NCI-H748 (cell line): ENCODE data around the gene SEZ6L.

Experiments used
- DNase-seq: peaks from one replicate; lab custom pipeline; 2025; ENCODE audit not compliant: unreplicated experiment; lab: John Stamatoyannopoulos, UW

SEZ6L gene

DNA sequence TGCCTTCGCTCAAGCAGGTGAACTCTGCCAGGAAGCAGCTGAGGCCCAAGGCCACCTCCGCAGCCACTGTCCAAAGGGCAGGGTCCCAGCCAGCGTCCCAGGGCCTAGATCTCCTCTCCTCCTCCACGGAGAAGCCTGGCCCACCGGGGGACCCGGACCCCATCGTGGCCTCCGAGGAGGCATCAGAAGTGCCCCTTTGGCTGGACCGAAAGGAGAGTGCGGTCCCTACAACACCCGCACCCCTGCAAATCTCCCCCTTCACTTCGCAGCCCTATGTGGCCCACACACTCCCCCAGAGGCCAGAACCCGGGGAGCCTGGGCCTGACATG is 123.4 kb downstream of the SEZ6L start:
- DNase-seq = no peak

GRCh38 chr22:26295563-26296126 is 126.4 kb downstream of the SEZ6L start:
- DNase-seq = no peak

DNA sequence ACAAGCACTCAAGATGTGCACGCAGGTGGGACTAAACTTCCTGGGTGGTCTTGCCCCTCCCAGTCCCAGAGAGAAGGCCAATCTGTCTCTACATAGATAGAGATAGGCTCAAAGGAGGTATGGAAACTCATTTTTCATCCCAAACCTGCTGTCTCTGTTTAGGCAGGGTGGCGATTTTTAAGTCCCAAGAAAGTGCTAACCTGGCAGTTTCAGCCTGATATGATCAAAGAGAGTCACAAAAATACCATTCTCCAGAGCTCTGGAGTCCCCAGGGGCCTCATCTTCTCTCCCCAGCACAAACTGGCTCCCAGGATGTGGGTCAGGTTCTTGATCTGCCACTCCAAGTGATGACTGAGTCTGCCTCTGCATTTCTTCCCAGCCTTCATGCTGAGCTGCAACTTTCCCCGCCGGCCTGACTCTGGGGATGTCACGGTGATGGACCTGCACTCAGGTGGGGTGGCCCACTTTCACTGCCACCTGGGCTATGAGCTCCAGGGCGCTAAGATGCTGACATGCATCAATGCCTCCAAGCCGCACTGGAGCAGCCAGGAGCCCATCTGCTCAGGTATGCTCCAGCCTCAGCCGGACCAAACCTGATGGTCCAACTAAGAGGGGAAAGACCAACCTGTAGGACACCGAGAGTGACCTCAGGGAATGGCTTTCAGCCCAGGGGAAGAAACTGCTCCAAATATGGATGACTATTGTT is 129.5 kb downstream of the SEZ6L start:
- no peak for DNase-seq

- no peak for DNase-seq
Observed at GRCh38 chr22:26302726-26303125, 133.5 kb downstream of the SEZ6L start.

DNA sequence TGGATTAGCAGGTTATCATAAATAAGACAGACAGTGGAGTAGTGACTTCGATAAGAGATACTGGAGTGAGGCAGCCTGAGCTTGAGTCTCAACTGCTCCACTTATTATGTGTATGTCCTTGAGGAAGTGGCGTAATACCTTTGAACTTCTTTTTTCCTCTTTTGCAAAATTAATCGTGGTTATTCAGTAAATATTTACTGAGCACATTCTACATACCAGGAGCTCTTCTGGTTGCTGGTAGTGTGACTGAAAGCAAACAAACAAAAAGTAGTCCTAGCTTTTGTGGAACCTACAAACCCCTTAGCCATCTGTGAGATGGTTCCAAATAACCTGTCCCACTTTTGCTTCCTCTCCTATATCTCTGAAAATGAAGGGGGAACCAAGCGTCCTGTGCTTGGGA is 134.2 kb downstream of the SEZ6L start:
- DNase-seq = no peak

DNA sequence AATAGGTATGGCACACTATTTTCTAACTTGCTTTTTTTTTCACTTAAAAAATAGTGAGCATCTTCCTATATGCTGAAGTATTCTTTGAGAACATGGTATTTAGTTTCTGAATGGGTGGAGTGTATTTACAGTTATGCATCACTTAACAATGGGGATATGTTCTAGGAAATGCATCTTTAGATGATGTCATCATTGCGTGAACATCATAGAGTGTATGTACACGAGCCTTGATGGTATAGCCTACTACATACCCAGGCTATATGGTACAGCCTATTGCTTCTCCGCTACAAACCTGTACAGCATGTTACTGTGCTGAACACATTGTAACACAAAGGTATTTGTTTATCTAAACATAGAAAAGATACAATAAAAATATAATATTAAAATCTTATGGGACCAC is 135.5 kb downstream of the SEZ6L start:
- DNase-seq = no peak

DNA sequence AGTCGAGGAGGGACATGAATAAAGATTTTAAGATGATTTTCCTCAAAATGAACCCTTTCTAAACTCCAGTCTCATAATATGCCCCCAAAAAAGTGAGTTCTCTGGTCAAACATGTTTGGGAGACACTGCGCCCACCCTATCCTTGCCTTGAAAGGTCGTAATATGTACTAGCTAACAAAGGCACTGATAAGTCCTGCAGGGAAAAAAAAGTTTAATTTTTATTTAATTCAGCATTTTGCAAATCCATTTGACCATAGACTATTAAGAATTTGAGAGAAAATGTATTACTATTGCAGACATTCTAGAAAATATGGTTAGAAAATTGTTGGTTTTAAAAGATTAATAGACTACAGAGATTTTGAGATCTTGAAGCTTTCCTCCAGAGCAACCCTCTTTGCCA is 139.2 kb downstream of the SEZ6L start:
- DNase-seq = no peak

- DNase-seq = no peak
Observed at GRCh38 chr22:26310616-26311015, 141.4 kb downstream of the SEZ6L start.

GRCh38 chr22:26313291-26313690 is 144.0 kb downstream of the SEZ6L start:
- DNase-seq = no peak

DNA sequence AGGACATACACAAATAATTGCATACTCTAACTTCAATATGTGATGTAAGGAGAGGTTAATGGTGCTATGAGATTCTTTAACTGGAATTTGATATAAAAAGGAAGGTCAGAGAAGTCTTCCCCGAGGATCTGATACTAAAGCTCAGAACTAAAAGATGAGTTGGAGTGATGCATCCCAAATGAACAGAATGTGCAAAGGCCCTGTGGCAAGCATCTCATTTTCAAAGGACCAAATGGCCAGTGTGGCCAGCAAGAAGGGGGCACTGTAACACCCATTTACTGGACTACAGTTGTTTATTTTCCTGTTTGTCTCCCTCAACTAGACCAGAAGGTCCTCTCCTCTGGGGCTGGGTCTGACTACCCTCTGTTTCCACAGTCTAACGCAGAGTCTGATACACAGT is 144.9 kb downstream of the SEZ6L start:
- no peak for DNase-seq

GRCh38 chr22:26314656-26315055 is 145.4 kb downstream of the SEZ6L start:
- no peak for DNase-seq

GRCh38 chr22:26316732-26317285 is 147.5 kb downstream of the SEZ6L start:
- DNase-seq = no peak

DNA sequence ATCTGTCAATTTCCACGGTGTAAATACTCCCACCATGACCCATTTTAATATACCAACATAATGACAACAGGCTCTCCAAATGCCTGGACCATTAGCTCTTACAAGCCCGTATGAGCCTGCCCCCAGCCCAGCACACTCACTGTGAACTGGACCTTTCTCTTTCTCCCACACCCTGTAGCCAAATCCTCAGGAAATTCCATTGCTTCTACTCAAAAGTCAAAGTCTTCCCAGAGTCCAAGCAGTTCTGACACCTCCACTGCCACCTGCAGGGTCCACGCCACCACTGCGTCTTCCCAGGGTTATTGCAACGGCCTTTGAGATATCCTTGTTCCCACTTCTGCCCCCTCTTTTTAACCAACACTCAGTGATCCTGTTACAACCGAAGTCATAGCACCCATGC is 149.7 kb downstream of the SEZ6L start:
- no peak for DNase-seq

DNA sequence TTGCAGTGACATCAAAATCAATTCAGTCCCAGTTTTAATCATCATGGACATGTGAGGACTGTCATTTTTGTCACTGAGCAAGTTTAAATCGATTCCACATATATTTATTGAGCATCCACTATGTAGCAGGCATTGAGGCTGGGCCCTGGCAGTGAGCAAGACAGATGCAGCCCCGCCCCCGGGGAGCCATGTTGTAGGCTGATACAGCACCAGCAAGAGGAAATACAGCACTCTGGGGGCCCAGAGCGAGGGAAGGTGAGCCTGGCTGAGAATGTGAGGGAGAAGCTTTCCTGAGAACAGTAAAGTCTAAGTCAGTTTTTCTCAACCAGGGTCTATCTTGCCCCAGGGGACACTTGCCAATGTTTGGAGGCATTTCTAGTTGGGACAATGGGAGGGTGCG is 151.2 kb downstream of the SEZ6L start:
- no peak for DNase-seq

- no peak for DNase-seq
Observed at GRCh38 chr22:26321469-26321913, 152.2 kb downstream of the SEZ6L start.

- DNase-seq = no peak
Observed at GRCh38 chr22:26322179-26322905, 153.1 kb downstream of the SEZ6L start.

GRCh38 chr22:26323013-26323412 is 153.8 kb downstream of the SEZ6L start:
- no peak for DNase-seq

DNA sequence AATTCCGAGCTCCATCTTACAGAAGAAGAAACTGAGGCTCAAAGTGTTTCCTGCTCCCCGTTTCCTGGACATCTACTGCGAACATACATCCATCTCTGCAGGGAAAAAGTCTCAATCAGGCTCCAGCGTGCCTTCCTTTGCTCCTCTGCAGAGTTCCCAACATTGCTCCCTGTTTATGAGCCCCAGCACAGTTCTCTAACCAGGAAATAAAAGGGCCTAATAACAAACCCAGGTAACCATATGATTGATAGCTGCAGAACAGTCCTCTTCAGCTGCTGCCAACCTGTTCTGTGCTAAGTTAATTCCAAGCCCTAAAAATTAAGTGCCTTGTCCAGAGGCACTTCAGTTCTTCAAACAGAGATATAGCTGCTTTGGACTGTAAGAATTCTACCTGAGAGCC is 154.9 kb downstream of the SEZ6L start:
- no peak for DNase-seq

- DNase-seq = peak; percentile 1
Observed at GRCh38 chr22:26325641-26326040, 156.4 kb downstream of the SEZ6L start.

DNA sequence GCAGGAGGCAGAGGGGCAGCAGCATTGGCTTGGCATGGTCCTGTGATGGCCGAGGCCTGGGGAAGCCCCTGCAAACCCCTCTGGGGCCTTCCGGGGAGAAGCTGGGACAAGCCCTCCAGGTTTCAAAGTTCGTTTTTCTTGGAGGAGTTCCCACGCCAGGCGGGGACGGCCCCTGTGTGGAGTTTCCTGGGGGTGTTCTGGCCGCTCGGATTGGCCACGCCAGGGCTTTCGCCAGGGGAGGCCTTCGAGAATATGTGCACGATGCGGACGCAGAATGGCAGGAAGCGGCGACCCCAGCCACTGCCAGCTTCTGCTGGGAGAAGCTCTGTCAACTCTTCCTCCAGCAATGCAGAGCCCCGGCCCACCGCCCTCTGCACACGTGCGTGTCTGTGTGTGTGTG is 157.5 kb downstream of the SEZ6L start:
- DNase-seq = no peak

GRCh38 chr22:26327306-26327705 is 158.0 kb downstream of the SEZ6L start:
- no peak for DNase-seq

- DNase-seq = no peak
Observed at GRCh38 chr22:26328221-26328620, 159.0 kb downstream of the SEZ6L start.
